Measurements from ENCODE around the gene CTPS1.

Gene CTPS1

Small RNA genes lying within 50 kb of the gene (small RNA-seq; reads per million reads assigned to genes)
- gene UBE2V1P8, result 0 reads per million in 2 experiments
